ENCODE results near the gene PRR20G. TPM values are rescaled to one million over a fixed set of nuclear protein-coding genes. Genes with fewer than 3 reads are reported as not detected.

The PRR20G gene
- total RNA-seq, 1 donor from 2014 or later: not detected

DNA sequence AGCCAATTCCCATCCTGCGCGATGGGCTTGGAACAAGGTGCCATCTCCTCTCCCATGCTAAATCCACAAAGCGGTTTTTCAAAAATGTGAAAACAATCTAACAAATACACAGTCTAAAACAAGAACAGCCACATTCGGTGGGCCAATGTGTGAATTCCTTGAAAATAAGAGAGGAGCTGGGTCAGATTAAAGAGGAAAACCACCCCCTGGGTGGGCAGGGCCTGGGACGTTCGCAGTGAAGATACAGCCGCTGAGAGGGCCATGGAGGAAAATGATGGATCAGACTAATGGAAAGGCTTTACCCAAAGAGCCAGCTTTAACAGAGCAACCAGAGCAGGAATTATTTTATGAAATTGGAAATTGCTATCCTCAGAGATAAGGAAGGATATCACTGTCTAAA is 27.4 kb downstream of the PRR20G start:
- Histone ChIP-seq H3K27ac (replicated peaks) (no peak overlapping the region), H3K36me3 (no peaks in the 10 kb centered on the region), H3K9me3 (replicated peaks) (no peaks in the 10 kb centered on the region), H3K27me3 (ENCODE audit: low read depth) (peaks cover 53% of the 10 kb centered on the region), H3K4me1 (no peaks in the 10 kb centered on the region), H3K4me3 (no peak overlapping the region)
- intact Hi-C loops (cut with micrococcal nuclease): no loop called here
- TF ChIP-seq, protein P1, sequence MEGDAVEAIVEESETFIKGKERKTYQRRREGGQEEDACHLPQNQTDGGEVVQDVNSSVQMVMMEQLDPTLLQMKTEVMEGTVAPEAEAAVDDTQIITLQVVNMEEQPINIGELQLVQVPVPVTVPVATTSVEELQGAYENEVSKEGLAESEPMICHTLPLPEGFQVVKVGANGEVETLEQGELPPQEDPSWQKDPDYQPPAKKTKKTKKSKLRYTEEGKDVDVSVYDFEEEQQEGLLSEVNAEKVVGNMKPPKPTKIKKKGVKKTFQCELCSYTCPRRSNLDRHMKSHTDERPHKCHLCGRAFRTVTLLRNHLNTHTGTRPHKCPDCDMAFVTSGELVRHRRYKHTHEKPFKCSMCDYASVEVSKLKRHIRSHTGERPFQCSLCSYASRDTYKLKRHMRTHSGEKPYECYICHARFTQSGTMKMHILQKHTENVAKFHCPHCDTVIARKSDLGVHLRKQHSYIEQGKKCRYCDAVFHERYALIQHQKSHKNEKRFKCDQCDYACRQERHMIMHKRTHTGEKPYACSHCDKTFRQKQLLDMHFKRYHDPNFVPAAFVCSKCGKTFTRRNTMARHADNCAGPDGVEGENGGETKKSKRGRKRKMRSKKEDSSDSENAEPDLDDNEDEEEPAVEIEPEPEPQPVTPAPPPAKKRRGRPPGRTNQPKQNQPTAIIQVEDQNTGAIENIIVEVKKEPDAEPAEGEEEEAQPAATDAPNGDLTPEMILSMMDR (IDR thresholded peaks at IDR 0.05; ENCODE audit: borderline replicate concordance): no peak
- no peak for DNase-seq

DNA sequence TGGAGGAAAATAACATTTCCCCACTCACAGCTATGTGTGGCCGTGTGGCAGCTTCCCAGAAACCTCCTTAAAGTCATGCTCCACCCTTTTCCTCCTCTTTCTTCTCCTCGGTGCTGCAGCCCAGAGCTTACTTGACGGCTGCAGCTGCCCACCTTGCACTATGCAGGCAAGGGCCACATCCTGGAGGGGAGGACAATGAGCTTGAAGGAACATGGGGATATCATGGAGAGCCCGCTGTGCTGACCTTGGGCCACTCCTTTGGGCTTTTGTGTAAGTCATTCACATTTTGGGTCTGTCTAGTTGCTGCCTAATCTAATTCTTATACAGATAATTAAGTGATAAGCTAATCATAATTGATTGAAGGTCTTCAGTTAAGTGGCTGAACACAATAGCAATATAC is 28.0 kb downstream of the PRR20G start:
- intact Hi-C loops (cut with micrococcal nuclease): no loop called here
- DNase-seq: no peak
- Histone ChIP-seq H3K27ac (replicated peaks) (no peak overlapping the region), H3K4me1 (no peaks in the 10 kb centered on the region), H3K27me3 (ENCODE audit: low read depth) (peaks cover 49% of the 10 kb centered on the region), H3K36me3 (no peaks in the 10 kb centered on the region), H3K9me3 (replicated peaks) (no peaks in the 10 kb centered on the region), H3K4me3 (no peak overlapping the region)
- TF ChIP-seq, protein P1 (IDR thresholded peaks at IDR 0.05; ENCODE audit: borderline replicate concordance): no peak

DNA sequence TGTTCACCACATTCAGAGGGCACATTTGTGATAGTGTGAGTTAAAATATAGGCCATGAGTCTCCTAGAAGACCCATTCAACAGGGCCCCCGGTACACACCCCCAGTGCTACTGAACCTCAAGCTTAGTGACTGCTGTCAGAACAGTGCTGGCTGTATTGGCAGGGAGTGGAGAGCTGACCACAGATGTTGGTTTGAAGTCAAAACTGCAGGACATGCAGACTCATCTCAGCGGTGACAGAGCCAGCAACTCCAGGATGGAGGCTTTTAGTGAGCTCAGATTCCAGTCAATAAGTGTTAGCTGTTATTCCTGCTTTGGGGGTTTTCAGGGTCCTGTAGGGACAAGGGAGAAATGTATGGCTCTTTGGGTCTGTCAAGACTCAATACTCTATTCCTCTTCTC is 29.1 kb downstream of the PRR20G start:
- Histone ChIP-seq H3K36me3 (no peaks in the 10 kb centered on the region), H3K4me1 (no peaks in the 10 kb centered on the region), H3K4me3 (no peak overlapping the region), H3K27ac (replicated peaks) (no peak overlapping the region), H3K27me3 (ENCODE audit: low read depth) (peaks cover 45% of the 10 kb centered on the region), H3K9me3 (replicated peaks) (no peaks in the 10 kb centered on the region)
- intact Hi-C loops (cut with micrococcal nuclease): no loop called here
- TF ChIP-seq, protein P1 (IDR thresholded peaks at IDR 0.05; ENCODE audit: borderline replicate concordance): no peak
- DNase-seq: no peak

DNA sequence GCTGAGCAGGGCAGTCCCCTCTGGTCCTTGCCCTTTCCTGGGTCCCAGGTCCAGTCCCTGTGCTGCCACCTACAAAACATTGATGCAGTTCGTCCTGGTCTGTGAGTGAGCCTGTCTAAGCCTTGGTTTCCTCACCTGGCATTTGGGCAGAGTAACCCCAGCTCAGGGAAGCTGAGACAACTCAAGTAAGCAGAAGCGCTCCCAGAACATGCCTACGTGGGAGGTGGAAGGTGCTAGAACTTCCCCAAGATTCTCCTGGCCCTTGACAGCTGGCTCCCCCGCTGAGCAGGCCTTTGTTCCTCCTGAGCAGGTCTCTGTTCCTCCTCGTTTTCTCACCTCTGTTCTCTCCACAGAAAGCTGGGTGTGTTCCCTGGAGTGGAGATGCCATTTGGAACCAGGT is 30.5 kb downstream of the PRR20G start:
- TF ChIP-seq, protein P1 (IDR thresholded peaks at IDR 0.05; ENCODE audit: borderline replicate concordance): no peak
- DNase-seq: no peak

DNA sequence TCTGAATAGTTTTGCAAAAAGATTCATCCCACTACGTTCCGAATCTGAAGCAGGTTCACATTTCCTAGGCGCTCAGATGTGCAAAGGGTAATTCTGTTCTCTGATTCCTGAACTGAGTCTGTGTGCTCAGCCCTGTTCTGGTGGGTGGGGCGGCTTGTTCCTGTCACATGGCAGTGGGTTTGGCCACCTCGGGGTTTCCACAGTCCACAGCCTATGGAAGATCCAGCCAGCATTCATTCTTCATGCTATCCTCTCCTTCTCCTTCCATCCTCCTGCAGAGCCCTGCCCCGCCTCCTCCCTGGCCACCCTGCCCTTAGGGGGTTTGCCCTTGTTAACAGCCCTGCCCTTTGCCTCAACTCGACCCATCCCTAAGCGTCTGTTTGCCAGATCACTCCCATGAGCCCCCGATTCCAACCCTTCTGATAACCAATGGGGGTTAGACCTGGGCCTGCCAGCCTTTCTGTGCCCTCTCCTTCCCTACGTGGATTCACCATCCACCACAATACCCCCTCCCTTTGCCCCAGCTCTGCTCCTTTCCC is 31.0 kb downstream of the PRR20G start:
- TF ChIP-seq, protein P1 (IDR thresholded peaks at IDR 0.05; ENCODE audit: borderline replicate concordance): no peak
- DNase-seq: no peak
- peaks cover 61% of the 10 kb centered on the region for H3K27me3 ChIP-seq (ENCODE audit: low read depth)
- no peaks in the 10 kb centered on the region for H3K9me3 ChIP-seq (replicated peaks)
- no peaks in the 10 kb centered on the region for H3K36me3 ChIP-seq
- H3K27ac ChIP-seq (replicated peaks): no peak overlapping the region
- no peaks in the 10 kb centered on the region for H3K4me1 ChIP-seq
- intact Hi-C loops (cut with micrococcal nuclease): no loop called here
- H3K4me3 ChIP-seq: no peak overlapping the region

More for the DNA sequence above, 30.5 kb downstream of the PRR20G start:
- Histone ChIP-seq H3K36me3 (no peaks in the 10 kb centered on the region), H3K9me3 (replicated peaks) (no peaks in the 10 kb centered on the region), H3K4me3 (no peak overlapping the region), H3K27me3 (ENCODE audit: low read depth) (peaks cover 58% of the 10 kb centered on the region), H3K27ac (replicated peaks) (no peak overlapping the region), H3K4me1 (no peaks in the 10 kb centered on the region)
- intact Hi-C loops (cut with micrococcal nuclease): no loop called here
